ENCODE measurements around the gene HOXC6. TPM values are rescaled to one million over a fixed set of nuclear protein-coding genes. Genes with fewer than 3 reads are reported as not detected.

The HOXC6 gene
- total and polyA plus RNA-seq, 7 donors: not detected

DNA sequence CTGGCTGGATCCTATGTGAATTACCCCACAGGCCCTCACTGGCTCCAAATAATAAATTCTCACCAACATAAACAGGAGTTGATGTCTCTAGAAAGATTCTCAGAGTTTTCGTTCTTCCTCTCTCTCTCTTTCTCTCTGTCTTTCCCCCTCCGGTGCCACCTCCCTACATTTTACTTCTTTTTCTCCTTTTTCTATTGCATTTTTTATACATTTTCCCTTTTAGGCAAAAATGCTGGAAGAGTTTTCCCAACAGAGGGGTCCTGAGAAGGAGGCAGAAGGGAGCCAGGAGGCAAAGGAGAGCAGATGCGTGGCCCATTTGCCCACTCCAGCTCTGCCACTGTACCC, 826 bp upstream of the HOXC6 start:
- DNase-seq: no peak
- Histone ChIP-seq H3K27ac (no peak overlapping the region), H3K4me1 (peaks cover 0 to 22% (median 17%) of the 10 kb centered on the region in 4 donors), H3K4me3 (no peak overlapping the region), H3K9me3 (no peaks in the 10 kb centered on the region), H3K27me3 (peaks cover 62 to 100% (median 100%) of the 10 kb centered on the region in 3 donors), H3K36me3 (no peaks in the 10 kb centered on the region)
- 39 to 42% methylated on average over 3 of the region's 3 CpGs for WGBS, 2 donors
- TF ChIP-seq CTCF (IDR thresholded peaks at IDR 0.05) (no peak), POLR2A (IDR thresholded peaks at IDR 0.05) (no peak), POLR2AphosphoS5 (IDR thresholded peaks at IDR 0.05) (no peak), EP300 (IDR thresholded peaks at IDR 0.05) (no peak)
- intact Hi-C loops (cut with DNase I): no loop called here

DNA sequence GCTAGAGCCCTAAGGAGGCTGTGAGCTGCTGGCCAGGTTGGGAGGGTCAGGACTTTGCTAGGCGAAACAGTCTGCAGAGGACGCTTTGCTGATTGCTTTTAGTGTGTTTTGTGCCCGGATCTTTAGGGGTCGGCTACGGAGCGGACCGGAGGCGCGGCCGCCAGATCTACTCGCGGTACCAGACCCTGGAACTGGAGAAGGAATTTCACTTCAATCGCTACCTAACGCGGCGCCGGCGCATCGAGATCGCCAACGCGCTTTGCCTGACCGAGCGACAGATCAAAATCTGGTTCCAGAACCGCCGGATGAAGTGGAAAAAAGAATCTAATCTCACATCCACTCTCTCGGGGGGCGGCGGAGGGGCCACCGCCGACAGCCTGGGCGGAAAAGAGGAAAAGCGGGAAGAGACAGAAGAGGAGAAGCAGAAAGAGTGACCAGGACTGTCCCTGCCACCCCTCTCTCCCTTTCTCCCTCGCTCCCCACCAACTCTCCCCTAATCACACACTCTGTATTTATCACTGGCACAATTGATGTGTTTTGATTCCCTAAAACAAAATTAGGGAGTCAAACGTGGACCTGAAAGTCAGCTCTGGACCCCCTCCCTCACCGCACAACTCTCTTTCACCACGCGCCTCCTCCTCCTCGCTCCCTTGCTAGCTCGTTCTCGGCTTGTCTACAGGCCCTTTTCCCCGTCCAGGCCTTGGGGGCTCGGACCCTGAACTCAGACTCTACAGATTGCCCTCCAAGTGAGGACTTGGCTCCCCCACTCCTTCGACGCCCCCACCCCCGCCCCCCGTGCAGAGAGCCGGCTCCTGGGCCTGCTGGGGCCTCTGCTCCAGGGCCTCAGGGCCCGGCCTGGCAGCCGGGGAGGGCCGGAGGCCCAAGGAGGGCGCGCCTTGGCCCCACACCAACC, 1.5 kb downstream of the HOXC6 start:
- 19 to 26% methylated on average over 53 of the region's 53 CpGs for WGBS, 2 donors
- no peaks in the 10 kb centered on the region for H3K9me3 ChIP-seq
- peaks cover 0 to 42% (median 34%) of the 10 kb centered on the region in 4 donors for H3K4me1 ChIP-seq
- no peak for DNase-seq
- H3K27me3 ChIP-seq: peaks cover 65 to 100% (median 99%) of the 10 kb centered on the region in 3 donors
- no peak overlapping the region for H3K27ac ChIP-seq
- intact Hi-C loops (cut with DNase I): loop anchor here (5.0 kb wide), 1 partner anchor 98 kb away; no protein-coding TSS in a partner anchor
- H3K4me3 ChIP-seq: no peak overlapping the region
- H3K36me3 ChIP-seq: no peaks in the 10 kb centered on the region
- TF ChIP-seq CTCF (IDR thresholded peaks at IDR 0.05) (no peak), POLR2AphosphoS5 (IDR thresholded peaks at IDR 0.05) (no peak), EP300 (IDR thresholded peaks at IDR 0.05) (no peak), POLR2A (IDR thresholded peaks at IDR 0.05) (no peak)

- no peak overlapping the region for H3K27ac ChIP-seq
- intact Hi-C loops (cut with DNase I): loop anchor here (5.0 kb wide), 1 partner anchor 97 kb away; no protein-coding TSS in a partner anchor
- peaks cover 69 to 100% (median 99%) of the 10 kb centered on the region in 3 donors for H3K27me3 ChIP-seq
- 24 to 29% methylated on average over 7 of the region's 7 CpGs for WGBS, 2 donors
- no peak for TF ChIP-seq POLR2A (IDR thresholded peaks at IDR 0.05)
- H3K4me3 ChIP-seq: no peak overlapping the region
- H3K4me1 ChIP-seq: peaks cover 0 to 42% (median 34%) of the 10 kb centered on the region in 4 donors
- no peak for DNase-seq
- no peaks in the 10 kb centered on the region for H3K9me3 ChIP-seq
- H3K36me3 ChIP-seq: no peaks in the 10 kb centered on the region
These were observed 2.2 kb downstream of the HOXC6 start for GRCh38 chr12:54030442-54030801.

DNA sequence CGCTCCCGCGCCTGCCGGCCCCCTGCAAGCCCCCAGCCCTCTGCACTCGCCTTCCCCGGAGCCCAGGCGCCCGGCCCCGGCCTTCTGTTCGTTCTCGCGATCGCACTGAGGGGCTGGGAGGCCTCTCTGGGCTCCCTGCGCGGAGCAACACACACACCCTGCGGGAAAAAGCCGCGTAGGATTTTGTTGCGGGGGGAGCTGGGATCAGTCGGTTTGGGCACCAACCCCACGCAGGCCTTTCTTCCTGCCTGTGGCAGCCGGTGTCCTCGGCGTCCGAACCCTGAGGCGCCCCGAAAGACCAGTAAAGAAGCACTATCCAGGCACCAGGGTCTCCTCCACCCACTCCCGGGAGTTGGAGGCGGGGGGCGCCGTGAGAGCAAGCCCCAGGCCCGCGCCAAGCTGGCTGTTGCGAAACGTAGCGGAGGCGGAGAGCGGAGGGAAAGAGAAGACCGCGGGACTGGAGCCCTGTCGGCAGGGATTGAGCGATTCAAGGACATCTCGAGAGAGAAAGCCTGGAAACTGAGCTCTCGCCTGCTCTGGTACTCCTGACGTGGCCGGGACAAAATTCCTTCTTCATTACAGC, 2.7 kb downstream of the HOXC6 start:
- Histone ChIP-seq H3K27me3 (peaks cover 67 to 100% (median 96%) of the 10 kb centered on the region in 3 donors), H3K4me1 (peaks cover 0 to 42% (median 34%) of the 10 kb centered on the region in 4 donors), H3K9me3 (no peaks in the 10 kb centered on the region), H3K36me3 (no peaks in the 10 kb centered on the region), H3K27ac (peak overlapping the region in 1 of 4 donors; percentile 11), H3K4me3 (no peak overlapping the region)
- 9 to 19% methylated on average over 46 of the region's 46 CpGs for WGBS, 2 donors
- DNase-seq: no peak
- intact Hi-C loops (cut with DNase I): loop anchor here (5.0 kb wide), 1 partner anchor 96 kb away; no protein-coding TSS in a partner anchor
- TF ChIP-seq CTCF (IDR thresholded peaks at IDR 0.05) (no peak), POLR2A (IDR thresholded peaks at IDR 0.05) (no peak), EP300 (IDR thresholded peaks at IDR 0.05) (no peak), POLR2AphosphoS5 (IDR thresholded peaks at IDR 0.05) (no peak)

DNA sequence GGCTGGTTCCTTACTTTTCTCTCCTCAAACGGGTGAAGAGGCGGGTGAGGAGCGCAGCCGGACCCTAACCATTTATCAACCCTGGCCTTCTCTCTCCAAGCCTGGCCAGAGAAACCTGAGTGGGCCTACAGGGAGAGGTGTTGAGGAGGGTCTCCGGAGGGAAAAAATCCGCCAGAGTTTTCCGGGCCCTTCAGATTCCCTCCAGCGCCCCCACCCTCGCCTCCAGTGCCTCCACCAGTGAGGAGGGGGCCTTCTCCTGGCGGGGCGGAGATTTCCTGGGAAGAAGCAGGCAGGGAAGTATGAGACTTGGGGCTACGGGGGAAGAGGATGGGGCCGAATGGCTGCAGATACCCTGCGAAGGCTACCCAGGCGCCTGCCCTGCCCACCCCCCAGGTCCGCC, 3.2 kb downstream of the HOXC6 start:
- H3K4me1 ChIP-seq: peaks cover 0 to 42% (median 34%) of the 10 kb centered on the region in 4 donors
- DNase-seq: no peak
- H3K4me3 ChIP-seq: no peak overlapping the region
- 38 to 55% methylated on average over 16 of the region's 16 CpGs for WGBS, 2 donors
- no peaks in the 10 kb centered on the region for H3K9me3 ChIP-seq
- TF ChIP-seq CTCF (IDR thresholded peaks at IDR 0.05) (no peak), EP300 (IDR thresholded peaks at IDR 0.05) (no peak), POLR2AphosphoS5 (IDR thresholded peaks at IDR 0.05) (no peak), POLR2A (IDR thresholded peaks at IDR 0.05) (no peak)
- intact Hi-C loops (cut with DNase I): loop anchor here (5.0 kb wide), 1 partner anchor 96 kb away; no protein-coding TSS in a partner anchor
- H3K27me3 ChIP-seq: peaks cover 65 to 100% (median 96%) of the 10 kb centered on the region in 3 donors
- H3K36me3 ChIP-seq: no peaks in the 10 kb centered on the region
- H3K27ac ChIP-seq: no peak overlapping the region
